ENCODE measurements around the gene RAPH1.
"Not testable (repeated sequence)": the region's sequence is repeated elsewhere in the genome, so short reads cannot be mapped to it uniquely, and the experiment has no call there.

RAPH1 gene

DNA sequence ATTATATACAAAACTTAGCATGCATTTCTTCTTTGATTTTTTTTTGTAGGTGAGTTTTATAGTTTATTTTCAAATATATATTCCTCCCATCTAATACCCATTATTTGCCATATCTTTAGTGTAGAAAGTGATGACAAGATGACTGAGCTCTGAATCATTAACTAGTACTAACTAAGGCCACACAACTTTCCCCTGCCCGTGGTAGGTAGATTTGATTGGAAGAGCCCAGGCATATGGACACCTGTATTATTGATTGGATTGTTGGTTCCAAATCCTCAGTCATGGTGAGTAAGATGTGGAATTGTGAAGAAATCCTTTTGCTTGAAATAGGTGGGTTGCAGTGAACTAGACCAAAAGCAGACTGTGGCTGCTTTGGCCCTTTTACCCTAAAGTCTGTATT is 152.1 kb downstream of the RAPH1 start:
- Histone ChIP-seq H3K18ac (ENCODE audit: low read length) (no peak overlapping the region), H3K23ac (ENCODE audit: low read length) (no peak overlapping the region), H3K4me1 (ENCODE audit: control insufficient read depth in 1 of 2, insufficient read depth in 2 of 2, low read length in 2 of 2) (no peaks in the 10 kb centered on the region), H3K14ac (ENCODE audit: low read length) (no peak overlapping the region), H2AK5ac (ENCODE audit: low read length) (no peak overlapping the region), H3K4me3 (ENCODE audit: low read depth, low read length) (no peak overlapping the region), H4K91ac (ENCODE audit: low read depth, low read length) (no peak overlapping the region), H2AFZ (ENCODE audit: insufficient read depth, low read length, poor library complexity) (no peak overlapping the region), H3K79me1 (ENCODE audit: low read length) (no peaks in the 10 kb centered on the region), H3K36me3 (ENCODE audit: control insufficient read depth in 1 of 2, insufficient read depth in 2 of 2, low read length in 2 of 2) (peaks cover 2% of the 10 kb centered on the region in 2 experiments), H3K4ac (ENCODE audit: low read depth, low read length) (no peak overlapping the region), H3K27ac (ENCODE audit: low read depth, low read length) (no peak overlapping the region), H3K9me3 (ENCODE audit: insufficient read depth, low read depth, low read length) (no peaks in the 10 kb centered on the region), H3K79me2 (ENCODE audit: control insufficient read depth, insufficient read depth, low read length, poor library complexity) (no peaks in the 10 kb centered on the region), H2BK5ac (ENCODE audit: low read depth, low read length, poor library complexity) (no peak overlapping the region), H4K8ac (ENCODE audit: low read depth, low read length) (no peak overlapping the region), H3K27me3 (ENCODE audit: insufficient read depth, low read length) (no peaks in the 10 kb centered on the region), H4K12ac (ENCODE audit: low read depth, low read length) (no peak overlapping the region), H3K4me2 (ENCODE audit: low read length) (no peak overlapping the region), H3K9ac (ENCODE audit: low read length) (no peak overlapping the region), H2BK120ac (ENCODE audit: insufficient read depth, low read length, poor library complexity) (no peak overlapping the region), H2BK12ac (ENCODE audit: low read length) (no peak overlapping the region)
- no peak for DNase-seq
- no CpG with 5 or more reads among the region's 1 CpG for WGBS (ENCODE audit: extremely low coverage, insufficient coverage, insufficient read length)

DNA sequence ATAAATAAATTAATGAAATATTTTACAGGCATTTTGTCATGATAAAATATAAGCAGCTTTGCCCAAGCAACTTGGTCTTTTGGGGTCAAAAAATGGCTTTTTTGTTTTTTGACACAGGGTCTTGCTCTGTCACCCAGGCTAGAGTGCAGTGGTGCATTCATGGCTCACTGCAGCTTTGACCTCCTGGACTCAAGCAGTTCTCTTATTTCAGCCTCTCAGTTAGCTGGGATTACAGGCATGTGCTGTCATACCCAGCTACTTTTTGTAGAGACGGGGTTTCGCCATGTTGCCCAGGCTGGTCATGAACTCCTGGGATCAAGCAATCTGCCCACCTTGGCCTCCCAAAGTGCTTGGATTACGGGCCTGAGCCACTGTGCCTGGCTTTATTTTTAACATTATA is 155.9 kb downstream of the RAPH1 start:
- Histone ChIP-seq H4K91ac (ENCODE audit: low read depth, low read length) (no peak overlapping the region), H4K12ac (ENCODE audit: low read depth, low read length) (no peak overlapping the region), H3K4me2 (ENCODE audit: low read length) (no peak overlapping the region), H2BK120ac (ENCODE audit: insufficient read depth, low read length, poor library complexity) (no peak overlapping the region), H3K4me1 (ENCODE audit: control insufficient read depth in 1 of 2, insufficient read depth in 2 of 2, low read length in 2 of 2) (no peaks in the 10 kb centered on the region), H2BK12ac (ENCODE audit: low read length) (no peak overlapping the region), H2AFZ (ENCODE audit: insufficient read depth, low read length, poor library complexity) (no peak overlapping the region), H4K8ac (ENCODE audit: low read depth, low read length) (no peak overlapping the region), H3K23ac (ENCODE audit: low read length) (no peak overlapping the region), H3K27me3 (ENCODE audit: insufficient read depth, low read length) (no peaks in the 10 kb centered on the region), H3K9ac (ENCODE audit: low read length) (no peak overlapping the region), H3K79me1 (ENCODE audit: low read length) (no peaks in the 10 kb centered on the region), H3K27ac (ENCODE audit: low read depth, low read length) (no peak overlapping the region), H3K9me3 (ENCODE audit: insufficient read depth, low read depth, low read length) (no peaks in the 10 kb centered on the region), H3K36me3 (ENCODE audit: control insufficient read depth in 1 of 2, insufficient read depth in 2 of 2, low read length in 2 of 2) (peaks cover 0 to under 1% of the 10 kb centered on the region in 2 experiments), H3K18ac (ENCODE audit: low read length) (no peak overlapping the region), H3K4ac (ENCODE audit: low read depth, low read length) (no peak overlapping the region), H3K14ac (ENCODE audit: low read length) (no peak overlapping the region), H3K79me2 (ENCODE audit: control insufficient read depth, insufficient read depth, low read length, poor library complexity) (no peaks in the 10 kb centered on the region), H3K4me3 (ENCODE audit: low read depth, low read length) (no peak overlapping the region), H2AK5ac (ENCODE audit: low read length) (no peak overlapping the region), H2BK5ac (ENCODE audit: low read depth, low read length, poor library complexity) (no peak overlapping the region)
- no CpG with 5 or more reads among the region's 3 CpGs for whole genome bisulfite sequencing (ENCODE audit: extremely low coverage, insufficient coverage, insufficient read length)
- no peak for DNase-seq

DNA sequence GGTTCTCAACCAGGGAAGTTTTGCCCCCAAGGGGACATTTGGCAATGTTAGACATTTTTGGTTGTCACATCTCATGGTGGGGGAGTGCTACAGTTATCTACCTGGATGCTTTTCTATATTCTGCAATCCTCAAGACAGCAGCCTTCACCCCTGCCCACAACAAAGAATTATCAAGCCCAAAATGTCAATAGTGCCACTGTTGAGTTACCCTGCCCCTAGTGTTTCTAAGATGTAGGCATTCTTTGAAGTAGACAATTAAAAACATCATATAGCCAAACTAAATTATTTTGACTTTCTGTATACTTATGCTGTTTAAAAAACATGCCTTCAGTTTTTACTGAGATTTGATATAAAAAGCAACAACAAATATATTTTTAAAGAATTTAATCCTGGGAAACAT is 158.9 kb downstream of the RAPH1 start:
- Histone ChIP-seq H3K4me1 (ENCODE audit: control insufficient read depth in 1 of 2, insufficient read depth in 2 of 2, low read length in 2 of 2) (no peaks in the 10 kb centered on the region), H3K4ac (ENCODE audit: low read depth, low read length) (no peak overlapping the region), H4K12ac (ENCODE audit: low read depth, low read length) (no peak overlapping the region), H3K4me3 (ENCODE audit: low read depth, low read length) (no peak overlapping the region), H2AFZ (ENCODE audit: insufficient read depth, low read length, poor library complexity) (no peak overlapping the region), H3K27me3 (ENCODE audit: insufficient read depth, low read length) (no peaks in the 10 kb centered on the region), H4K8ac (ENCODE audit: low read depth, low read length) (no peak overlapping the region), H2BK120ac (ENCODE audit: insufficient read depth, low read length, poor library complexity) (no peak overlapping the region), H3K4me2 (ENCODE audit: low read length) (no peak overlapping the region), H3K36me3 (ENCODE audit: control insufficient read depth in 1 of 2, insufficient read depth in 2 of 2, low read length in 2 of 2) (no peaks in the 10 kb centered on the region), H3K27ac (ENCODE audit: low read depth, low read length) (no peak overlapping the region), H3K14ac (ENCODE audit: low read length) (no peak overlapping the region), H3K23ac (ENCODE audit: low read length) (no peak overlapping the region), H3K79me1 (ENCODE audit: low read length) (no peaks in the 10 kb centered on the region), H2BK12ac (ENCODE audit: low read length) (no peak overlapping the region), H3K9me3 (ENCODE audit: insufficient read depth, low read depth, low read length) (no peaks in the 10 kb centered on the region), H3K79me2 (ENCODE audit: control insufficient read depth, insufficient read depth, low read length, poor library complexity) (no peaks in the 10 kb centered on the region), H3K9ac (ENCODE audit: low read length) (no peak overlapping the region), H2AK5ac (ENCODE audit: low read length) (no peak overlapping the region), H3K18ac (ENCODE audit: low read length) (no peak overlapping the region), H4K91ac (ENCODE audit: low read depth, low read length) (no peak overlapping the region), H2BK5ac (ENCODE audit: low read depth, low read length, poor library complexity) (no peak overlapping the region)
- DNase-seq, result no peak

DNA sequence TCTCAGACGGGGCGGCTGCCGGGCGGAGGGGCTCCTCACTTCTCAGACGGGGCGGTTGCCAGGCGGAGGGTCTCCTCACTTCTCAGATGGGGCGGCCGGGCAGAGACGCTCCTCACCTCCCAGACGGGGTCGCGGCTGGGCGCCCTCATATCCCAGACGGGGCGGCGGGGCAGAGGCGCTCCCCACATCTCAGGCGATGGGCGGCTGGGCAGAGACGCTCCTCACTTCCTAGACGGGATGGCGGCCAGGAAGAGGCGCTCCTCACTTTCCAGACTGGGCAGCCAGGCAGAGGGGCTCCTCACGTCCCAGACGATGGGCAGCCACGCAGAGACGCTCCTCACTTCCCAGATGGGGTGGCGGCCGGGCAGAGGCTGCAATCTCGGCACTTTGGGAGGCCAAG is 162.4 kb downstream of the RAPH1 start:
- DNase-seq; H3K36me3 ChIP-seq (ENCODE audit: control insufficient read depth in 1 of 2, insufficient read depth in 2 of 2, low read length in 2 of 2); H3K18ac ChIP-seq (ENCODE audit: low read length); H4K91ac ChIP-seq (ENCODE audit: low read depth, low read length); H2AK5ac ChIP-seq (ENCODE audit: low read length); H4K8ac ChIP-seq (ENCODE audit: low read depth, low read length); H3K79me2 ChIP-seq (ENCODE audit: control insufficient read depth, insufficient read depth, low read length, poor library complexity); H2AFZ ChIP-seq (ENCODE audit: insufficient read depth, low read length, poor library complexity); H4K12ac ChIP-seq (ENCODE audit: low read depth, low read length); H3K23ac ChIP-seq (ENCODE audit: low read length); H2BK5ac ChIP-seq (ENCODE audit: low read depth, low read length, poor library complexity); H2BK12ac ChIP-seq (ENCODE audit: low read length); H3K79me1 ChIP-seq (ENCODE audit: low read length); H3K9ac ChIP-seq (ENCODE audit: low read length); H3K9me3 ChIP-seq (ENCODE audit: insufficient read depth, low read depth, low read length); H3K4me1 ChIP-seq (ENCODE audit: control insufficient read depth in 1 of 2, insufficient read depth in 2 of 2, low read length in 2 of 2); H3K14ac ChIP-seq (ENCODE audit: low read length); H3K27me3 ChIP-seq (ENCODE audit: insufficient read depth, low read length); H2BK120ac ChIP-seq (ENCODE audit: insufficient read depth, low read length, poor library complexity); H3K4me3 ChIP-seq (ENCODE audit: low read depth, low read length); H3K4ac ChIP-seq (ENCODE audit: low read depth, low read length); H3K27ac ChIP-seq (ENCODE audit: low read depth, low read length); H3K4me2 ChIP-seq (ENCODE audit: low read length): not testable (repeated sequence)
- WGBS (ENCODE audit: extremely low coverage, insufficient coverage, insufficient read length), result no CpG with 5 or more reads among the region's 31 CpGs

Data from trophoblast cell (in vitro differentiated cells and primary cell).